Naive thymus-derived CD4-positive, alpha-beta T cell (primary cell): ENCODE measurements around the gene MREG. TPM values are rescaled to one million over a fixed set of nuclear protein-coding genes. Genes with fewer than 3 reads are reported as not detected.

Experiments
- polyA plus RNA-seq, 2 donors: library from polyadenylated mRNA; unstranded; fragments of 300-500 nt; fragmentation: Illumina TruSeq; gene quantifications; one replicate each; pipeline ENCODE4 v1.2.3, GENCODE V29; 2021
- total RNA-seq, 6 experiments: library from RNA in 5 of 6; stranded (reverse) in 5 of 6; gene quantifications; 1 replicate in 5 of 6; 2 replicates in 1 of 6; pipeline ENCODE4 v1.2.3 and lab custom pipeline; 2021 to 2026

Gene MREG
- total and polyA plus RNA-seq, 7 experiments from 2014 or later: 0.39 to 8.5 (median 6.1) TPM

Other genes starting within 250 kb of the MREG start
- gene PECR, start 68.3 kb upstream of the MREG start, total RNA-seq: 10 to 100 TPM; 15.7 to 29.9 (median 20.6) TPM
- 10 to 100 TPM; 31.9 to 34.4 TPM for gene PECR, start 68.3 kb upstream of the MREG start, polyA plus RNA-seq
- 1 to 10 TPM; 2.0 to 5.1 (median 2.6) TPM for gene TMEM169, start 68.4 kb upstream of the MREG start, total RNA-seq
- gene TMEM169, start 68.4 kb upstream of the MREG start, polyA plus RNA-seq: 1 to 10 TPM; 3.7 to 4.3 TPM
- 100 to 1,000 TPM; 168 to 347 (median 228) TPM for gene XRCC5, start 95.8 kb upstream of the MREG start, total RNA-seq
- gene XRCC5, start 95.8 kb upstream of the MREG start, polyA plus RNA-seq: 100 to 1,000 TPM; 297 to 316 TPM